ENCODE measurements around the gene PTH2.

GRCh38 chr19:49456326-49456725 lies 33.1 kb upstream of the PTH2 start:
- TF ChIP-seq CTCF (IDR thresholded peaks at IDR 0.05; ENCODE audit: low read depth, low read length), result no peak
- no peak for TF ChIP-seq EZH2phosphoT487 (IDR thresholded peaks at IDR 0.05; ENCODE audit: low read depth)
